ENCODE measurements around the gene C6orf136. TPM values are rescaled to one million over a fixed set of nuclear protein-coding genes. Genes with fewer than 3 reads are reported as not detected.
"Not testable (repeated sequence)": the region's sequence is repeated elsewhere in the genome, so short reads cannot be mapped to it uniquely, and the experiment has no call there.

Gene C6orf136
- 10 to 100 TPM in 3 of 4 donors, 1 to 10 TPM in 1; 10.0 to 31.3 (median 15.5) TPM for total RNA-seq

- WGBS = 9% methylated on average over 36 of the region's 37 CpGs
- Histone ChIP-seq H3K27me3 (no peaks in the 10 kb centered on the region), H3K9me3 (no peaks in the 10 kb centered on the region), H3K4me1 (peaks cover 22% of the 10 kb centered on the region), H3K27ac (peak within 1 kb of the TSS; percentile 94), H3K36me3 (peaks cover 44% of the 10 kb centered on the region), H3K4me3 (peak within 1 kb of the TSS; percentile 96)
- DNase-seq (ENCODE audit: low spot score in 2 of 2) = peak; percentile 93
- TF ChIP-seq POLR2AphosphoS5 (IDR thresholded peaks at IDR 0.05) (no peak), EP300 (IDR thresholded peaks at IDR 0.05) (no peak), CTCF (IDR thresholded peaks at IDR 0.05) (no peak), POLR2A (IDR thresholded peaks at IDR 0.05) (no peak)
Observed at GRCh38 chr6:30646450-30647241, at the start of gene C6orf136. Gene C6orf136, plus strand, starts transcription at chr6:30647133. Its CDS starts 99 bp downstream, at chr6:30647232.

- peaks cover 43% of the 10 kb centered on the region for H3K36me3 ChIP-seq
- H3K27ac ChIP-seq, H3K4me3 ChIP-seq, H3K9me3 ChIP-seq, H3K27me3 ChIP-seq, H3K4me1 ChIP-seq: not testable (repeated sequence)
- DNase-seq (ENCODE audit: low spot score in 2 of 2) = peak; percentile 84 to 86
- 69% methylated on average over 15 of the region's 15 CpGs for WGBS
- peak; percentile 72 to 74 for TF ChIP-seq CTCF (IDR thresholded peaks at IDR 0.05)
Observed at GRCh38 chr6:30597315-30598144, 49.4 kb upstream of the C6orf136 start.

- H3K36me3 ChIP-seq = peaks cover 50% of the 10 kb centered on the region
- H3K9me3 ChIP-seq = no peaks in the 10 kb centered on the region
- WGBS = 65% methylated on average over 12 of the region's 12 CpGs
- no peaks in the 10 kb centered on the region for H3K27me3 ChIP-seq
- no peak overlapping the region for H3K27ac ChIP-seq
- no peak for TF ChIP-seq CTCF (IDR thresholded peaks at IDR 0.05)
- no peak for TF ChIP-seq EP300 (IDR thresholded peaks at IDR 0.05)
- no peak for TF ChIP-seq POLR2AphosphoS5 (IDR thresholded peaks at IDR 0.05)
- no peak for TF ChIP-seq POLR2A (IDR thresholded peaks at IDR 0.05)
- no peak for DNase-seq (ENCODE audit: low spot score in 2 of 2)
- peaks cover 4% of the 10 kb centered on the region for H3K4me1 ChIP-seq
- no peak overlapping the region for H3K4me3 ChIP-seq
Observed at GRCh38 chr6:30598912-30599624, 47.9 kb upstream of the C6orf136 start.

- H3K36me3 ChIP-seq = peaks cover 50% of the 10 kb centered on the region
- TF ChIP-seq POLR2A (IDR thresholded peaks at IDR 0.05) (no peak), POLR2AphosphoS5 (IDR thresholded peaks at IDR 0.05) (no peak), CTCF (IDR thresholded peaks at IDR 0.05) (no peak), EP300 (IDR thresholded peaks at IDR 0.05) (no peak)
- no peak overlapping the region for H3K27ac ChIP-seq
- H3K4me1 ChIP-seq = peaks cover 4% of the 10 kb centered on the region
- H3K9me3 ChIP-seq = no peaks in the 10 kb centered on the region
- WGBS = 81% methylated on average over 13 of the region's 13 CpGs
- H3K27me3 ChIP-seq = no peaks in the 10 kb centered on the region
- no peak for DNase-seq (ENCODE audit: low spot score in 2 of 2)
- no peak overlapping the region for H3K4me3 ChIP-seq
Observed at GRCh38 chr6:30599625-30600324, 47.2 kb upstream of the C6orf136 start.
